ENCODE data around the gene SF3B6. TPM values are rescaled to one million over a fixed set of nuclear protein-coding genes. Genes with fewer than 3 reads are reported as not detected.

Gene SF3B6
- 88.2 TPM for total RNA-seq

GRCh38 chr2:24075915-24076848, at the start of gene SF3B6:
Gene SF3B6 (minus strand): TSS chr2:24076326. CDS start chr2:24076229, 97 bp downstream.
- H3K9ac ChIP-seq (ENCODE audit: low read depth in 1 of 3, low read length in 3 of 3): peak within 1 kb of the TSS; percentile 84 to 93 (median 90)
- peaks cover 12 to 18% (median 17%) of the 10 kb centered on the region in 3 donors for H3K36me3 ChIP-seq (ENCODE audit: control insufficient read depth in 3 of 3, insufficient read depth in 3 of 3, low read length in 3 of 3)
- peaks cover 8 to 15% (median 12%) of the 10 kb centered on the region in 3 donors for H3K4me1 ChIP-seq (ENCODE audit: control insufficient read depth in 3 of 3, insufficient read depth in 3 of 3, low read length in 3 of 3)
- no peaks in the 10 kb centered on the region for H3K9me3 ChIP-seq (ENCODE audit: control insufficient read depth in 3 of 3, low read length in 3 of 3)
- H3K4me3 ChIP-seq (ENCODE audit: low read length in 3 of 3): peak within 1 kb of the TSS; percentile 95 to 98 (median 96)
- H3K27me3 ChIP-seq (ENCODE audit: control insufficient read depth in 3 of 3, insufficient read depth in 3 of 3, low read length in 3 of 3): no peaks in the 10 kb centered on the region
- H3K27ac ChIP-seq (ENCODE audit: low read depth, low read length): peak within 1 kb of the TSS; percentile 84

GRCh38 chr2:24123922-24124580, 47.9 kb upstream of the SF3B6 start:
- peaks cover 8 to 14% (median 12%) of the 10 kb centered on the region in 3 donors for H3K4me1 ChIP-seq (ENCODE audit: control insufficient read depth in 3 of 3, insufficient read depth in 3 of 3, low read length in 3 of 3)
- no peaks in the 10 kb centered on the region for H3K9me3 ChIP-seq (ENCODE audit: control insufficient read depth in 3 of 3, low read length in 3 of 3)
- peak overlapping the region; percentile 90 to 96 (median 93) for H3K4me3 ChIP-seq (ENCODE audit: low read length in 3 of 3)
- no peaks in the 10 kb centered on the region for H3K27me3 ChIP-seq (ENCODE audit: control insufficient read depth in 3 of 3, insufficient read depth in 3 of 3, low read length in 3 of 3)
- peak overlapping the region; percentile 85 to 97 (median 92) for H3K9ac ChIP-seq (ENCODE audit: low read depth in 1 of 3, low read length in 3 of 3)
- peak overlapping the region; percentile 84 for H3K27ac ChIP-seq (ENCODE audit: low read depth, low read length)
- H3K36me3 ChIP-seq (ENCODE audit: control insufficient read depth in 3 of 3, insufficient read depth in 3 of 3, low read length in 3 of 3): peaks cover 0 to 2% (median 0%) of the 10 kb centered on the region in 3 donors

- Histone ChIP-seq H3K9me3 (ENCODE audit: control insufficient read depth in 3 of 3, low read length in 3 of 3) (no peaks in the 10 kb centered on the region), H3K4me3 (ENCODE audit: low read length in 3 of 3) (peak within 1 kb of the TSS; percentile 90 to 96 (median 93)), H3K27me3 (ENCODE audit: control insufficient read depth in 3 of 3, insufficient read depth in 3 of 3, low read length in 3 of 3) (no peaks in the 10 kb centered on the region), H3K36me3 (ENCODE audit: control insufficient read depth in 3 of 3, insufficient read depth in 3 of 3, low read length in 3 of 3) (peaks cover 0 to 2% (median 0%) of the 10 kb centered on the region in 3 donors), H3K27ac (ENCODE audit: low read depth, low read length) (peak within 1 kb of the TSS; percentile 84), H3K4me1 (ENCODE audit: control insufficient read depth in 3 of 3, insufficient read depth in 3 of 3, low read length in 3 of 3) (peaks cover 8 to 14% (median 12%) of the 10 kb centered on the region in 3 donors), H3K9ac (ENCODE audit: low read depth in 1 of 3, low read length in 3 of 3) (peak within 1 kb of the TSS; percentile 85 to 97 (median 92))
Measured at GRCh38 chr2:24123195-24123921, 47.2 kb upstream of the SF3B6 start, which contains the start of the genes FAM228B and PFN4. Gene FAM228B (plus strand): TSS chr2:24123469. CDS start chr2:24124362, 893 bp downstream. Gene PFN4 (minus strand): TSS chr2:24123334. CDS start chr2:24122535, 799 bp downstream.

- no peaks in the 10 kb centered on the region for H3K9me3 ChIP-seq (ENCODE audit: control insufficient read depth in 3 of 3, low read length in 3 of 3)
- peaks cover 0 to 4% (median 0%) of the 10 kb centered on the region in 3 donors for H3K36me3 ChIP-seq (ENCODE audit: control insufficient read depth in 3 of 3, insufficient read depth in 3 of 3, low read length in 3 of 3)
- H3K27ac ChIP-seq (ENCODE audit: low read depth, low read length): peak overlapping the region; percentile 84
- peaks cover 8 to 14% (median 12%) of the 10 kb centered on the region in 3 donors for H3K4me1 ChIP-seq (ENCODE audit: control insufficient read depth in 3 of 3, insufficient read depth in 3 of 3, low read length in 3 of 3)
- peak overlapping the region; percentile 86 to 96 (median 93) for H3K4me3 ChIP-seq (ENCODE audit: low read length in 3 of 3)
- H3K9ac ChIP-seq (ENCODE audit: low read depth in 1 of 3, low read length in 3 of 3): peak overlapping the region; percentile 85 to 97 (median 92)
- no peaks in the 10 kb centered on the region for H3K27me3 ChIP-seq (ENCODE audit: control insufficient read depth in 3 of 3, insufficient read depth in 3 of 3, low read length in 3 of 3)
Measured at GRCh38 chr2:24122366-24123194, 46.5 kb upstream of the SF3B6 start.

GRCh38 chr2:24121469-24121868, 45.3 kb upstream of the SF3B6 start:
- no peak overlapping the region for H3K9ac ChIP-seq (ENCODE audit: low read depth in 1 of 3, low read length in 3 of 3)
- no peak overlapping the region for H3K27ac ChIP-seq (ENCODE audit: low read depth, low read length)
- peaks cover 8 to 14% (median 12%) of the 10 kb centered on the region in 3 donors for H3K4me1 ChIP-seq (ENCODE audit: control insufficient read depth in 3 of 3, insufficient read depth in 3 of 3, low read length in 3 of 3)
- no peak overlapping the region for H3K4me3 ChIP-seq (ENCODE audit: low read length in 3 of 3)
- H3K9me3 ChIP-seq (ENCODE audit: control insufficient read depth in 3 of 3, low read length in 3 of 3): no peaks in the 10 kb centered on the region
- peaks cover 0 to 4% (median 0%) of the 10 kb centered on the region in 3 donors for H3K36me3 ChIP-seq (ENCODE audit: control insufficient read depth in 3 of 3, insufficient read depth in 3 of 3, low read length in 3 of 3)
- H3K27me3 ChIP-seq (ENCODE audit: control insufficient read depth in 3 of 3, insufficient read depth in 3 of 3, low read length in 3 of 3): no peaks in the 10 kb centered on the region

GRCh38 chr2:24121066-24121465, 44.9 kb upstream of the SF3B6 start:
- Histone ChIP-seq H3K4me1 (ENCODE audit: control insufficient read depth in 3 of 3, insufficient read depth in 3 of 3, low read length in 3 of 3) (peaks cover 8 to 14% (median 12%) of the 10 kb centered on the region in 3 donors), H3K4me3 (ENCODE audit: low read length in 3 of 3) (no peak overlapping the region), H3K9ac (ENCODE audit: low read depth in 1 of 3, low read length in 3 of 3) (no peak overlapping the region), H3K36me3 (ENCODE audit: control insufficient read depth in 3 of 3, insufficient read depth in 3 of 3, low read length in 3 of 3) (peaks cover 0 to 4% (median 0%) of the 10 kb centered on the region in 3 donors), H3K9me3 (ENCODE audit: control insufficient read depth in 3 of 3, low read length in 3 of 3) (no peaks in the 10 kb centered on the region), H3K27me3 (ENCODE audit: control insufficient read depth in 3 of 3, insufficient read depth in 3 of 3, low read length in 3 of 3) (no peaks in the 10 kb centered on the region), H3K27ac (ENCODE audit: low read depth, low read length) (no peak overlapping the region)

GRCh38 chr2:24117902-24118301, 41.8 kb upstream of the SF3B6 start:
- Histone ChIP-seq H3K4me3 (ENCODE audit: low read length in 3 of 3) (no peak overlapping the region), H3K36me3 (ENCODE audit: control insufficient read depth in 3 of 3, insufficient read depth in 3 of 3, low read length in 3 of 3) (peaks cover 3 to 8% (median 7%) of the 10 kb centered on the region in 3 donors)

GRCh38 chr2:24115057-24115456, 38.9 kb upstream of the SF3B6 start:
- Histone ChIP-seq H3K9ac (ENCODE audit: low read depth in 1 of 3, low read length in 3 of 3) (no peak overlapping the region), H3K4me3 (ENCODE audit: low read length in 3 of 3) (no peak overlapping the region), H3K4me1 (ENCODE audit: control insufficient read depth in 3 of 3, insufficient read depth in 3 of 3, low read length in 3 of 3) (no peaks in the 10 kb centered on the region)

More at GRCh38 chr2:24117902-24118301, 41.8 kb upstream of the SF3B6 start:
- H3K4me1 ChIP-seq (ENCODE audit: control insufficient read depth in 3 of 3, insufficient read depth in 3 of 3, low read length in 3 of 3): peaks cover 0 to 5% (median 5%) of the 10 kb centered on the region in 3 donors
- no peak overlapping the region for H3K27ac ChIP-seq (ENCODE audit: low read depth, low read length)
- no peak overlapping the region for H3K9ac ChIP-seq (ENCODE audit: low read depth in 1 of 3, low read length in 3 of 3)
- H3K9me3 ChIP-seq (ENCODE audit: control insufficient read depth in 3 of 3, low read length in 3 of 3): peaks cover 0 to 5% (median 0%) of the 10 kb centered on the region in 3 donors
- no peaks in the 10 kb centered on the region for H3K27me3 ChIP-seq (ENCODE audit: control insufficient read depth in 3 of 3, insufficient read depth in 3 of 3, low read length in 3 of 3)

More at GRCh38 chr2:24115057-24115456, 38.9 kb upstream of the SF3B6 start:
- Histone ChIP-seq H3K27me3 (ENCODE audit: control insufficient read depth in 3 of 3, insufficient read depth in 3 of 3, low read length in 3 of 3) (no peaks in the 10 kb centered on the region), H3K9me3 (ENCODE audit: control insufficient read depth in 3 of 3, low read length in 3 of 3) (peaks cover 0 to 5% (median 0%) of the 10 kb centered on the region in 3 donors), H3K36me3 (ENCODE audit: control insufficient read depth in 3 of 3, insufficient read depth in 3 of 3, low read length in 3 of 3) (peaks cover 3 to 8% (median 7%) of the 10 kb centered on the region in 3 donors), H3K27ac (ENCODE audit: low read depth, low read length) (no peak overlapping the region)
